Panc1 (cell line): Measurements from ENCODE around the gene CPZ. TPM values are rescaled to one million over a fixed set of nuclear protein-coding genes. Genes with fewer than 3 reads are reported as not detected.

Experiments
- ATAC-seq: fragments of 200-7000 bp; cut with Tn5 transposase; 2 replicates; pipeline ENCODE4 v1.9.1; 2020; ENCODE audit warnings: mild to moderate bottlenecking, moderate library complexity
- BruUV-seq: library from RNA; stranded (reverse); fragments of 400-500 nt; replicated peaks from 2 replicates; lab custom pipeline; 2021; lab: Mats Ljungman, UMichigan
- CTCF ChIA-PET: fragments of 300-600 bp; sonication (Branson Sonifier 250); formaldehyde crosslinking; loops from one replicate; lab custom pipeline; 2022; ENCODE audit warnings: antibody characterized with exemption; lab: Charles Lee
- POLR2A ChIA-PET: fragments of 300-600 bp; sonication (Branson Sonifier 250); formaldehyde crosslinking; loops from one replicate; lab custom pipeline; 2022; ENCODE audit warnings: antibody characterized with exemption; lab: Charles Lee
- DNase-seq: peaks from one replicate; pipeline ENCODE4 v3.0.0-alpha.2; 2010; ENCODE audit warnings: low read depth, low spot score
- H3K27ac ChIP-seq: 2 replicates; pipeline ENCODE4 v1.5.1; 2011; ENCODE audit warnings: mild to moderate bottlenecking, low read length, inconsistent platforms
- H3K27me3 ChIP-seq: fragments of 200-500 bp; sonication (Bioruptor generic); 2 replicates; pipeline ENCODE4 v1.6.0; 2014; ENCODE audit warnings: low read length, inconsistent platforms; ENCODE audit not compliant: control insufficient read depth, insufficient read depth
- H3K36me3 ChIP-seq: fragments of 200-500 bp; sonication (Bioruptor generic); 2 replicates; pipeline ENCODE4 v1.5.1; 2014; ENCODE audit warnings: inconsistent platforms, mild to moderate bottlenecking, low read length, moderate library complexity; ENCODE audit not compliant: control insufficient read depth, insufficient read depth
- H3K4me1 ChIP-seq: 2 replicates; pipeline ENCODE4 v1.5.1; 2011; ENCODE audit warnings: inconsistent platforms, mild to moderate bottlenecking, low read length, moderate library complexity; ENCODE audit not compliant: control insufficient read depth, insufficient read depth
- H3K4me3 ChIP-seq, 2 experiments: 2 replicates each; pipeline ENCODE4 v1.5.1; 2011 to 2012; ENCODE audit warnings: low read depth in 2 of 2, low read length in 2 of 2, mild to moderate bottlenecking in 2 of 2, inconsistent platforms in 1 of 2, moderate library complexity in 1 of 2
- H3K9me3 ChIP-seq: fragments of 200-500 bp; sonication (Bioruptor generic); 2 replicates; pipeline ENCODE4 v1.5.1; 2014; ENCODE audit warnings: low read depth, mild to moderate bottlenecking, inconsistent platforms, low read length, moderate library complexity; ENCODE audit not compliant: control insufficient read depth, insufficient read depth
- POLR2AphosphoS5 ChIP-seq: IDR thresholded peaks from 2 replicates; pipeline ENCODE4 v1.6.1; 2012; ENCODE audit warnings: mild to moderate bottlenecking, low read depth, low read length, moderate library complexity
- SIN3A ChIP-seq: IDR thresholded peaks from 2 replicates; pipeline ENCODE4 v1.6.1; 2012; ENCODE audit warnings: low read depth, mild to moderate bottlenecking, low read length, moderate library complexity, borderline replicate concordance; ENCODE audit not compliant: insufficient read depth
- TCF7L2 ChIP-seq: IDR thresholded peaks from 2 replicates; pipeline ENCODE4 v1.6.1; 2011; ENCODE audit warnings: mild to moderate bottlenecking, low read depth, low read length, inconsistent platforms
- in situ Hi-C: cut with HindIII; loops from 2 replicates; pipeline ENCODE4 v1.10.0; 2016; ENCODE audit warnings: low sequenced_read_pairs, low pct_unique_long_range_greater_than_20kb
- intact Hi-C: fragments of 100-400 bp; cut with micrococcal nuclease; formaldehyde crosslinking; loops from one replicate; pipeline ENCODE4 v1.10.0; 2022; ENCODE audit not compliant: unreplicated experiment
- total RNA-seq: library from RNA; stranded (reverse); gene quantifications from one replicate; pipeline ENCODE4 v1.2.1, GENCODE V29; 2021; ENCODE audit not compliant: unreplicated experiment
- TF ChIP-seq, protein P1 (sequence below): fragments of 450-650 bp; IDR thresholded peaks from 2 replicates; pipeline ENCODE4 v1.5.1; 2017; ENCODE audit warnings: mild to moderate bottlenecking
- TF ChIP-seq, protein P2 (sequence below), 2 experiments: IDR thresholded peaks; 2 replicates each; pipeline ENCODE4 v1.6.1; 2011 to 2012; ENCODE audit warnings: low read depth in 2 of 2, control low read depth in 1 of 2, low read length in 1 of 2, mild to moderate bottlenecking in 1 of 2, moderate library complexity in 1 of 2; ENCODE audit not compliant: insufficient read depth in 1 of 2

The CPZ gene
- total RNA-seq, 1 experiment from 2014 or later: 0.15 TPM

DNA sequence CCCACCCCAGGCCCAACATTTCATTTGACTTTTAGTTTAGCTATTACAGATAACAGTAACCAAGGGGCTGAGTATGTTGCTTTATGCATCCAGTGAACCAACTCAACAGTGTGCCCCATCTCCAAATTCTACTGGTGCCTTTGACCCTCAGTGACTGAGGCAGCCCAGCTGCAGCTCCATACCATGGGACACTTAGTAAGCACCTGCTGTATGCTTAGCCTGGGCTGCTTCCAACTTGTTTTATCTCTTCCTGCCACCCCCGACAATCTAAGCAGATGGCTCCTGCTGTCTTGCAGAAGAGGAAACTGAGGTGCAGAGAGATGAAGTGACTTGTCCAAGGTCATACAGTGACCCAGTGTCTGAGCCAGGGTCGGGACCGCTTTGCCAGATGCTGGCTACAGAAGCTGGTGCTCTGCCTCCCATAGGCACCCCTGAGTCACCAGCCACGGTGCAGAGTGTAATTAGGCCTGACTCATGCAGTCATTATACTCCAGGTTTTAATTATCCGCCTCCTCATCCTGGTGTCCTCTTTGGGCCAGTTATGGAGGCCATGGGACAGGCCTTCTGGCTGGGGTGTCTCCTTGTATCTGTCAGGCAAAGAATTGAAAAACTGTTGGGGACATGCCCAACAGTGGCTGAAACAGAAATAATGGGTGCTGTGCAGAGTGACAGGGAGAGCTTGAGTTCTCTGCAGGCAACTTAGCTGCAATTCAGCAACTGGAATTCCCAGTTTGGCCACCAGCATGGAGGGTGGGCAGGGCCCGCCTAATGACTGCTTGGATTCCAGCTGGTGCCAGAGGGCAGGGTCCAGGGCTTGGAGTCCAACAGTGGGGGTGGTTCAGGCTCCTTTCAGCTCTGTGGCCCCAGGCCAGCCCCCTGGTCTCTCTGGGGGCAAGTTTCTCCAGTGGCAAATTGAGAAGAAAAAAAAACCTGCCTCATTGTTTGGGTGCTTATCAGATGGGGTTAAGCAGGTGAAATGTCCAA is 20.6 kb upstream of the CPZ start:
- ChIA-PET CTCF (no interaction called here), POLR2A (no interaction called here)
- H3K36me3 ChIP-seq: no peaks in the 10 kb centered on the region
- no peak for ATAC-seq
- H3K27ac ChIP-seq: no peak overlapping the region
- intact Hi-C loops: no loop called here
- no peak for DNase-seq
- no peak overlapping the region for H3K4me3 ChIP-seq
- H3K27me3 ChIP-seq: no peaks in the 10 kb centered on the region; the same call in 1 of the 2 replicates
- TF ChIP-seq, protein P1, sequence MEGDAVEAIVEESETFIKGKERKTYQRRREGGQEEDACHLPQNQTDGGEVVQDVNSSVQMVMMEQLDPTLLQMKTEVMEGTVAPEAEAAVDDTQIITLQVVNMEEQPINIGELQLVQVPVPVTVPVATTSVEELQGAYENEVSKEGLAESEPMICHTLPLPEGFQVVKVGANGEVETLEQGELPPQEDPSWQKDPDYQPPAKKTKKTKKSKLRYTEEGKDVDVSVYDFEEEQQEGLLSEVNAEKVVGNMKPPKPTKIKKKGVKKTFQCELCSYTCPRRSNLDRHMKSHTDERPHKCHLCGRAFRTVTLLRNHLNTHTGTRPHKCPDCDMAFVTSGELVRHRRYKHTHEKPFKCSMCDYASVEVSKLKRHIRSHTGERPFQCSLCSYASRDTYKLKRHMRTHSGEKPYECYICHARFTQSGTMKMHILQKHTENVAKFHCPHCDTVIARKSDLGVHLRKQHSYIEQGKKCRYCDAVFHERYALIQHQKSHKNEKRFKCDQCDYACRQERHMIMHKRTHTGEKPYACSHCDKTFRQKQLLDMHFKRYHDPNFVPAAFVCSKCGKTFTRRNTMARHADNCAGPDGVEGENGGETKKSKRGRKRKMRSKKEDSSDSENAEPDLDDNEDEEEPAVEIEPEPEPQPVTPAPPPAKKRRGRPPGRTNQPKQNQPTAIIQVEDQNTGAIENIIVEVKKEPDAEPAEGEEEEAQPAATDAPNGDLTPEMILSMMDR: no peak
- TF ChIP-seq SIN3A (no peak), TCF7L2 (no peak)
- in situ Hi-C loops: no loop called here
- no peaks in the 10 kb centered on the region for H3K9me3 ChIP-seq
- no TSS peak for BruUV-seq
- H3K4me1 ChIP-seq: no peaks in the 10 kb centered on the region

DNA sequence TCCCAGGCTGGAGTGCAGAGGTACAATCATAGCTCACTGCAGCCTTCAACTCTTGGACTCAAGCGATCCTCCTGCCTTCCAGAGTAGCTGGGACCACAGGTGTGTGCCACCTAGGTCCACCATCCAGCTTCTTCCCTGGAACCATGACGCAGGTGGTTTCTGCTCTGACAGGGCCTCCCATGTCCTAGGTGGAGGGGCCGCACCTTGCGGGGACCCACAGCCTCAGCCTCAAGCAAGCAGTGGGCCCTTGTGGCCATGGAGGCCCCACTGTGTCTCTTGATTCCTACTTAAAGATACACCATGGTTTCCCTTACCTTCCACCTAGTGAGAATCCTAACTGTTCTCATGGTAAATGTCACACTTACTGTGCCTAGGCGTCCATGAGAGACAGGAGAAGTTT is 19.3 kb upstream of the CPZ start:
- intact Hi-C loops (no loop called here), in situ Hi-C loops (no loop called here)
- ATAC-seq (no peak), DNase-seq (no peak)
- ChIA-PET CTCF (no interaction called here), POLR2A (no interaction called here)
- Histone ChIP-seq H3K27me3 (no peaks in the 10 kb centered on the region; the same call in 1 of the 2 replicates), H3K27ac (no peak overlapping the region), H3K36me3 (no peaks in the 10 kb centered on the region), H3K9me3 (no peaks in the 10 kb centered on the region), H3K4me1 (no peaks in the 10 kb centered on the region), H3K4me3 (no peak overlapping the region)
- no TSS peak for BruUV-seq
- TF ChIP-seq TCF7L2: no peak
- TF ChIP-seq, protein P1: no peak
- TF ChIP-seq, protein P2, sequence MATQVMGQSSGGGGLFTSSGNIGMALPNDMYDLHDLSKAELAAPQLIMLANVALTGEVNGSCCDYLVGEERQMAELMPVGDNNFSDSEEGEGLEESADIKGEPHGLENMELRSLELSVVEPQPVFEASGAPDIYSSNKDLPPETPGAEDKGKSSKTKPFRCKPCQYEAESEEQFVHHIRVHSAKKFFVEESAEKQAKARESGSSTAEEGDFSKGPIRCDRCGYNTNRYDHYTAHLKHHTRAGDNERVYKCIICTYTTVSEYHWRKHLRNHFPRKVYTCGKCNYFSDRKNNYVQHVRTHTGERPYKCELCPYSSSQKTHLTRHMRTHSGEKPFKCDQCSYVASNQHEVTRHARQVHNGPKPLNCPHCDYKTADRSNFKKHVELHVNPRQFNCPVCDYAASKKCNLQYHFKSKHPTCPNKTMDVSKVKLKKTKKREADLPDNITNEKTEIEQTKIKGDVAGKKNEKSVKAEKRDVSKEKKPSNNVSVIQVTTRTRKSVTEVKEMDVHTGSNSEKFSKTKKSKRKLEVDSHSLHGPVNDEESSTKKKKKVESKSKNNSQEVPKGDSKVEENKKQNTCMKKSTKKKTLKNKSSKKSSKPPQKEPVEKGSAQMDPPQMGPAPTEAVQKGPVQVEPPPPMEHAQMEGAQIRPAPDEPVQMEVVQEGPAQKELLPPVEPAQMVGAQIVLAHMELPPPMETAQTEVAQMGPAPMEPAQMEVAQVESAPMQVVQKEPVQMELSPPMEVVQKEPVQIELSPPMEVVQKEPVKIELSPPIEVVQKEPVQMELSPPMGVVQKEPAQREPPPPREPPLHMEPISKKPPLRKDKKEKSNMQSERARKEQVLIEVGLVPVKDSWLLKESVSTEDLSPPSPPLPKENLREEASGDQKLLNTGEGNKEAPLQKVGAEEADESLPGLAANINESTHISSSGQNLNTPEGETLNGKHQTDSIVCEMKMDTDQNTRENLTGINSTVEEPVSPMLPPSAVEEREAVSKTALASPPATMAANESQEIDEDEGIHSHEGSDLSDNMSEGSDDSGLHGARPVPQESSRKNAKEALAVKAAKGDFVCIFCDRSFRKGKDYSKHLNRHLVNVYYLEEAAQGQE (IDR thresholded peaks at IDR 0.05; ENCODE audit: insufficient read depth in 1 of 2, low read depth in 2 of 2, low read length in 1 of 2): no peak
- TF ChIP-seq SIN3A: no peak
- no peak for TF ChIP-seq POLR2AphosphoS5
